H9 (cell line): ENCODE measurements around the gene VRK2. TPM values are rescaled to one million over a fixed set of nuclear protein-coding genes. Genes with fewer than 3 reads are reported as not detected.

Experiments used
- DNase-seq: peaks from one replicate; pipeline ENCODE4 v3.0.0-alpha.2; 2017
- H2AFZ ChIP-seq: one replicate; pipeline ENCODE4 v1.6.1; 2013; ENCODE audit warnings: mild to moderate bottlenecking, low read length, control low read depth, moderate library complexity
- H2AK5ac ChIP-seq: 2 replicates; pipeline ENCODE4 v1.6.1; 2013; ENCODE audit warnings: low read length, control low read depth, mixed read lengths; ENCODE audit not compliant: insufficient read length
- H2BK120ac ChIP-seq: one replicate; pipeline ENCODE4 v1.6.1; 2013; ENCODE audit warnings: low read depth, mild to moderate bottlenecking, low read length, control low read depth, inconsistent platforms; ENCODE audit not compliant: poor library complexity, severe bottlenecking
- H2BK12ac ChIP-seq: 2 replicates; pipeline ENCODE4 v1.6.1; 2013; ENCODE audit warnings: low read length, control low read depth, mixed read lengths, low read depth; ENCODE audit not compliant: insufficient read length
- H2BK15ac ChIP-seq: 2 replicates; pipeline ENCODE4 v1.6.1; 2013; ENCODE audit warnings: low read depth, low read length, control low read depth
- H2BK20ac ChIP-seq: one replicate; pipeline ENCODE4 v1.6.1; 2013; ENCODE audit warnings: low read depth, mild to moderate bottlenecking, low read length, control low read depth, inconsistent platforms; ENCODE audit not compliant: poor library complexity, severe bottlenecking
- H2BK5ac ChIP-seq: 2 replicates; pipeline ENCODE4 v1.6.1; 2013; ENCODE audit warnings: low read length, control low read depth, mixed read lengths; ENCODE audit not compliant: insufficient read length
- H3K14ac ChIP-seq: 2 replicates; pipeline ENCODE4 v1.6.1; 2013; ENCODE audit warnings: low read length, control low read depth; ENCODE audit not compliant: insufficient read depth
- H3K18ac ChIP-seq: 2 replicates; pipeline ENCODE4 v1.6.1; 2013; ENCODE audit warnings: low read depth, mild to moderate bottlenecking, mixed read lengths, low read length, control low read depth; ENCODE audit not compliant: insufficient read length
- H3K23ac ChIP-seq: 2 replicates; pipeline ENCODE4 v1.6.1; 2013; ENCODE audit warnings: low read length, control low read depth, mixed read lengths, low read depth; ENCODE audit not compliant: insufficient read length
- H3K23me2 ChIP-seq: 2 replicates; pipeline ENCODE4 v1.6.1; 2013; ENCODE audit warnings: low read depth, mild to moderate bottlenecking, mixed read lengths, low read length, control low read depth; ENCODE audit not compliant: insufficient read length, poor library complexity, severe bottlenecking
- H3K27ac ChIP-seq: 2 replicates; pipeline ENCODE4 v1.5.1; 2013; ENCODE audit warnings: low read length, control low read depth, mixed read lengths, low read depth; ENCODE audit not compliant: insufficient read length
- H3K27me3 ChIP-seq: 2 replicates; pipeline ENCODE4 v1.6.1; 2013; ENCODE audit warnings: low read length, control low read depth, inconsistent platforms; ENCODE audit not compliant: insufficient read depth
- H3K4ac ChIP-seq: 2 replicates; pipeline ENCODE4 v1.6.1; 2013; ENCODE audit warnings: low read depth, mild to moderate bottlenecking, control low read depth, inconsistent platforms, low read length, moderate library complexity
- H3K4me1 ChIP-seq: 2 replicates; pipeline ENCODE4 v1.6.1; 2013; ENCODE audit warnings: low read length, control low read depth, inconsistent platforms; ENCODE audit not compliant: insufficient read depth
- H3K4me2 ChIP-seq: 2 replicates; pipeline ENCODE4 v1.6.1; 2013; ENCODE audit warnings: low read length, control low read depth, mixed read lengths; ENCODE audit not compliant: insufficient read length, insufficient read depth
- H3K56ac ChIP-seq: 2 replicates; pipeline ENCODE4 v1.6.1; 2013; ENCODE audit warnings: low read depth, mild to moderate bottlenecking, mixed read lengths, low read length, control low read depth; ENCODE audit not compliant: insufficient read length
- H3K79me1 ChIP-seq: 2 replicates; pipeline ENCODE4 v1.6.1; 2013; ENCODE audit warnings: low read depth, mild to moderate bottlenecking, moderate library complexity, low read length, control low read depth, inconsistent platforms; ENCODE audit not compliant: insufficient read depth, poor library complexity, severe bottlenecking
- H3K79me2 ChIP-seq: 2 replicates; pipeline ENCODE4 v1.6.1; 2013; ENCODE audit warnings: low read length, control low read depth, inconsistent platforms; ENCODE audit not compliant: insufficient read depth
- H3K9ac ChIP-seq: 2 replicates; pipeline ENCODE4 v1.6.1; 2013; ENCODE audit warnings: low read length, control low read depth, mixed read lengths; ENCODE audit not compliant: insufficient read length; ENCODE audit errors: extremely low read depth
- H3K9me3 ChIP-seq: one replicate; pipeline ENCODE4 v1.6.1; 2013; ENCODE audit warnings: low read depth, low read length, inconsistent platforms; ENCODE audit not compliant: control insufficient read depth
- H3T11ph ChIP-seq: one replicate; pipeline ENCODE4 v1.6.1; 2013; ENCODE audit warnings: mild to moderate bottlenecking, low read length, control low read depth, inconsistent platforms
- H4K20me1 ChIP-seq: one replicate; pipeline ENCODE4 v1.6.1; 2013; ENCODE audit not compliant: control insufficient read depth, insufficient read length, insufficient read depth
- H4K5ac ChIP-seq: 2 replicates; pipeline ENCODE4 v1.6.1; 2013; ENCODE audit warnings: low read depth, mild to moderate bottlenecking, mixed read lengths, low read length, control low read depth; ENCODE audit not compliant: insufficient read length
- H4K8ac ChIP-seq: replicated peaks from 2 replicates; pipeline ENCODE4 v1.6.1; 2013; ENCODE audit warnings: low read length, control low read depth, mixed read lengths, low read depth; ENCODE audit not compliant: insufficient read length
- H4K91ac ChIP-seq: 2 replicates; pipeline ENCODE4 v1.6.1; 2013; ENCODE audit warnings: low read depth, mild to moderate bottlenecking, moderate library complexity, mixed read lengths, low read length, control low read depth; ENCODE audit not compliant: insufficient read length
- H3K27ac Mint-ChIP-seq, 3 experiments: 2 replicates in 2 of 3; 3 replicates in 1 of 3; pipeline ENCODE4 v1.8.0; 2020 to 2021; ENCODE audit warnings: mixed read lengths in 3 of 3, mild to moderate bottlenecking in 1 of 3, moderate library complexity in 1 of 3
- H3K27me3 Mint-ChIP-seq: 2 replicates; pipeline ENCODE4 v1.8.0; 2021; ENCODE audit warnings: low read depth, mild to moderate bottlenecking, moderate library complexity, mixed read lengths
- H3K36me3 Mint-ChIP-seq, 3 experiments: 2 replicates in 2 of 3; 3 replicates in 1 of 3; pipeline ENCODE4 v1.8.0; 2020 to 2021; ENCODE audit warnings: low read depth in 3 of 3, mixed read lengths in 3 of 3; ENCODE audit not compliant: insufficient read depth in 1 of 3
- H3K4me1 Mint-ChIP-seq, 2 experiments: 2 replicates each; pipeline ENCODE4 v1.8.0; 2020; ENCODE audit warnings: mixed read lengths in 2 of 2
- H3K4me3 Mint-ChIP-seq, 2 experiments: 2 replicates in 1 of 2; 3 replicates in 1 of 2; pipeline ENCODE4 v1.8.0; 2020 to 2021; ENCODE audit warnings: mild to moderate bottlenecking in 2 of 2, mixed read lengths in 2 of 2, moderate library complexity in 1 of 2
- H3K9me3 Mint-ChIP-seq, 2 experiments: 2 replicates in 1 of 2; 3 replicates in 1 of 2; pipeline ENCODE4 v1.8.0; 2020; ENCODE audit warnings: mild to moderate bottlenecking in 2 of 2, mixed read lengths in 2 of 2, moderate library complexity in 1 of 2
- CTCF ChIP-seq: fragments of 200-600 bp; sonication (generic); conservative IDR thresholded peaks from 3 replicates; pipeline ENCODE4 v1.8.0; 2021; ENCODE audit warnings: antibody characterized with exemption, mild to moderate bottlenecking
- WGBS: extraction: QIAGEN DNeasy Blood & Tissue Kit; methylation state at CpG from one replicate; pipeline ENCODE4 v1.1.7; 2013; ENCODE audit warnings: missing lambda C conversion rate, low lambda C conversion rate, mixed read lengths; ENCODE audit not compliant: insufficient read length; ENCODE audit errors: extremely low coverage; 5-methylcytosine and 5-hydroxymethylcytosine counted together
- total RNA-seq: library from RNA; stranded (reverse); gene quantifications from 2 replicates; pipeline ENCODE4 v1.2.1, GENCODE V29; 2021

Gene VRK2
- total RNA-seq, 1 experiment from 2014 or later, result 23.8 TPM

- no CpG with 5 or more reads among the region's 1 CpG for WGBS
- Histone ChIP-seq H4K8ac (no peak overlapping the region), H3K79me1 (no peaks in the 10 kb centered on the region), H3K27me3 (no peaks in the 10 kb centered on the region), H2BK20ac (no peak overlapping the region), H4K20me1 (no peaks in the 10 kb centered on the region), H2BK15ac (no peak overlapping the region), H3K18ac (no peak overlapping the region), H3K56ac (no peak overlapping the region), H3K4ac (no peak overlapping the region), H3K27ac (no peak overlapping the region), H2BK5ac (no peak overlapping the region), H4K5ac (no peak overlapping the region), H3K9ac (no peak overlapping the region), H3K9me3 (no peaks in the 10 kb centered on the region), H4K91ac (no peak overlapping the region), H3K79me2 (no peaks in the 10 kb centered on the region), H3K4me1 (no peaks in the 10 kb centered on the region), H2AK5ac (no peak overlapping the region), H3K14ac (no peak overlapping the region), H2AFZ (no peak overlapping the region), H3K4me2 (no peak overlapping the region), H3K23me2 (no peaks in the 10 kb centered on the region), H3K23ac (no peak overlapping the region), H3T11ph (no peak overlapping the region), H2BK12ac (no peak overlapping the region), H2BK120ac (no peak overlapping the region)
- peaks cover 7 to 10% of the 10 kb centered on the region in 2 experiments; a peak in 3 of 4 replicates for H3K4me1 Mint-ChIP-seq
- peaks cover 5 to 7% (median 6%) of the 10 kb centered on the region in 3 experiments; a peak in 5 of 7 replicates for H3K36me3 Mint-ChIP-seq
- no peak for DNase-seq
- no peaks in the 10 kb centered on the region for H3K27me3 Mint-ChIP-seq
- TF ChIP-seq CTCF, result no peak
- no peak overlapping the region for H3K27ac Mint-ChIP-seq
- H3K9me3 Mint-ChIP-seq, result no peaks in the 10 kb centered on the region
- H3K4me3 Mint-ChIP-seq, result no peak overlapping the region
Observed at GRCh38 chr2:58137856-58138255, 91.2 kb downstream of the VRK2 start.
